ENCODE measurements around the gene ZMIZ1. TPM values are rescaled to one million over a fixed set of nuclear protein-coding genes. Genes with fewer than 3 reads are reported as not detected.

ZMIZ1 gene
- total RNA-seq, 4 donors from 2014 or later, result 22.7 to 37.5 (median 31.7) TPM

DNA sequence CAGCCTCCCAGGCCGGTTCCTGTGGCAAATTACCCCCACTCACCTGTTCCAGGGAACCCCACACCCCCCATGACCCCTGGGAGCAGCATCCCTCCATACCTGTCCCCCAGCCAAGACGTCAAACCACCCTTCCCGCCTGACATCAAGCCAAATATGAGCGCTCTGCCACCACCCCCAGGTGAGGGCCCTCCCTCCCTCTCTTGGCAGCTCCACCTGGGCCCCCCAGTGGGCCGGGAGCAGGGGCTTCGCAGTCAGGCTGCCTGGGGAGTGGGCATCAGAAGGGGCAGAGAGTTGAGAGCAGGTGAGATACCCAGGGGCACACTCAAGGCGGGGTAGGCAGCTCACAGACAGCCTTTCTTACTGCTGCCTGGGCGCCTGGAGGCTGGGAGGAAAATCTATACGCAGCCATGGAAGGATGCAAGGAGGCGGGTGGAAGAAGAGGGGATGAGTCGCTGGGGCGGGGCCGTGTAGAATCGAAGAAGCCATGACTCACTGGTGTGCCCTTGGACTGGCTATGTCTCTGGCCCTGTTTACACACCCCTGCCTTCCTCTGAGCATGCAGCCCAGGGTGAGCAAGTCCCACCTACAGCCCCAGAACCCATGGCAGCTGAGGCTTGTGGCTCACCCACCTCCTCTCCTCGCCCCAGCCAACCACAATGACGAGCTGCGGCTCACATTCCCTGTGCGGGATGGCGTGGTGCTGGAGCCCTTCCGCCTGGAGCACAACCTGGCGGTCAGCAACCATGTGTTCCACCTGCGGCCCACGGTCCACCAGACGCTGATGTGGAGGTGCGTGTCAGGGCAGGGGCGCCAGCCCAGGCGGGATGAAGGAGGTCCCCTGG is 229.9 kb downstream of the ZMIZ1 start:
- H3K9me3 ChIP-seq, result no peaks in the 10 kb centered on the region
- no peaks in the 10 kb centered on the region for H3K27me3 ChIP-seq
- ATAC-seq, result peak in 1 of 2 donors; percentile 43
- H3K36me3 ChIP-seq, result peaks cover 3 to 92% of the 10 kb centered on the region in 2 donors
- DNase-seq, result peak in 1 of 2 donors; percentile 64
- peak overlapping the region in 3 of 4 donors; percentile 10 to 30 (median 13) for H3K27ac ChIP-seq
- no peak overlapping the region for H3K4me3 ChIP-seq
- intact Hi-C loops (cut with DNase I; ENCODE audit: low total_unique reads), result no loop called here
- in situ Hi-C loops (cut with MboI; ENCODE audit: low sequenced_read_pairs in 4 of 4), result no loop called here
- TF ChIP-seq, protein P1, sequence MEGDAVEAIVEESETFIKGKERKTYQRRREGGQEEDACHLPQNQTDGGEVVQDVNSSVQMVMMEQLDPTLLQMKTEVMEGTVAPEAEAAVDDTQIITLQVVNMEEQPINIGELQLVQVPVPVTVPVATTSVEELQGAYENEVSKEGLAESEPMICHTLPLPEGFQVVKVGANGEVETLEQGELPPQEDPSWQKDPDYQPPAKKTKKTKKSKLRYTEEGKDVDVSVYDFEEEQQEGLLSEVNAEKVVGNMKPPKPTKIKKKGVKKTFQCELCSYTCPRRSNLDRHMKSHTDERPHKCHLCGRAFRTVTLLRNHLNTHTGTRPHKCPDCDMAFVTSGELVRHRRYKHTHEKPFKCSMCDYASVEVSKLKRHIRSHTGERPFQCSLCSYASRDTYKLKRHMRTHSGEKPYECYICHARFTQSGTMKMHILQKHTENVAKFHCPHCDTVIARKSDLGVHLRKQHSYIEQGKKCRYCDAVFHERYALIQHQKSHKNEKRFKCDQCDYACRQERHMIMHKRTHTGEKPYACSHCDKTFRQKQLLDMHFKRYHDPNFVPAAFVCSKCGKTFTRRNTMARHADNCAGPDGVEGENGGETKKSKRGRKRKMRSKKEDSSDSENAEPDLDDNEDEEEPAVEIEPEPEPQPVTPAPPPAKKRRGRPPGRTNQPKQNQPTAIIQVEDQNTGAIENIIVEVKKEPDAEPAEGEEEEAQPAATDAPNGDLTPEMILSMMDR (IDR thresholded peaks at IDR 0.05 in 4 of 5, conservative IDR thresholded peaks at IDR 0.05 in 1 of 5), result no peak
- TF ChIP-seq POLR2A (IDR thresholded peaks at IDR 0.05), result no peak
- no peaks in the 10 kb centered on the region for H3K4me1 ChIP-seq

DNA sequence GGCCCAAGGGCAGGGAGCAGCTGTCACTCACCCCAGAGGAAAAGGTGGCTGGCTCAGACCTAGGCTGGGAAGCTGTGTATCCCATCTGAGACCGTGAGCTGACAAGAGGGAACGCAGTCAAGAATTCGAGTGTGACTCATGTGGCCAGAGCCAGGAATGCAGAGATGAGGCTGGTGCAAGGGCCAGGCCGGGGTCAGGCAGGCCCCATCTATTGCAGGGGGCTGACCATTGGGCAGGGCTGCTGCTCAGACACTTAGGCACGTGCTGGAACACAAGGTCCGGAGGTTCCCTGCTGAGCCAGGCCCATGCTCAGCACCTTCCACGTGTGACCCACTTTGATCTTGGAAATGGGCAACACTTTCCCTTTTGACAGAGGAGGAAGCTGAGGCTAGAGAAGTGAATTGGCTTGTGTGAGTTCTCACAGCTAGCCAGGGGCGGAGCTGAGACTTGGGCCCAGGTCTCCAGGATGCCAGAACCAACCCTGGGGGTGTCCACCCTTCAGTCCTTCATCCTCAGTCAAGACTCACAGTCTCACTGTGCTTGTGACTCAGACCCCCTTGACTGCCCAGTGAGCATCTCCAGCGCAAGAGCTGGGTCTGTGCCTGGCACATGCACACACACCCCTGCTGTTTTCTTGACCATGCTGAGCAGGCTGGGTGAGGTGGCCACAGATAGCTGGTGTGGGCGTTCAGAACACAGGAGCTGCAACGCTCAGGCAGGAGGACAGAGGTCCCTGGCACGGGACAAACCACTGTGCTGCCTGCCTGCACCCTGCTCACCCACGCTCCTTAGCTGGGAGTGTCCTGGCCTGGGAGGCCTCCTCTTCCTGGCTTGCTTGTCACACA is 230.9 kb downstream of the ZMIZ1 start:
- Histone ChIP-seq H3K4me1 (no peaks in the 10 kb centered on the region), H3K9me3 (no peaks in the 10 kb centered on the region), H3K36me3 (peaks cover 3 to 92% of the 10 kb centered on the region in 2 donors), H3K27me3 (no peaks in the 10 kb centered on the region), H3K4me3 (no peak overlapping the region), H3K27ac (peak overlapping the region in 2 of 4 donors; percentile 10 to 13)
- intact Hi-C loops (cut with DNase I; ENCODE audit: low total_unique reads) (no loop called here), in situ Hi-C loops (cut with MboI; ENCODE audit: low sequenced_read_pairs in 4 of 4) (no loop called here)
- ATAC-seq, result peak; percentile 30 to 55
- no peak for DNase-seq
- no peak for TF ChIP-seq POLR2A (IDR thresholded peaks at IDR 0.05)
- TF ChIP-seq, protein P1 (IDR thresholded peaks at IDR 0.05 in 4 of 5, conservative IDR thresholded peaks at IDR 0.05 in 1 of 5), result no peak

DNA sequence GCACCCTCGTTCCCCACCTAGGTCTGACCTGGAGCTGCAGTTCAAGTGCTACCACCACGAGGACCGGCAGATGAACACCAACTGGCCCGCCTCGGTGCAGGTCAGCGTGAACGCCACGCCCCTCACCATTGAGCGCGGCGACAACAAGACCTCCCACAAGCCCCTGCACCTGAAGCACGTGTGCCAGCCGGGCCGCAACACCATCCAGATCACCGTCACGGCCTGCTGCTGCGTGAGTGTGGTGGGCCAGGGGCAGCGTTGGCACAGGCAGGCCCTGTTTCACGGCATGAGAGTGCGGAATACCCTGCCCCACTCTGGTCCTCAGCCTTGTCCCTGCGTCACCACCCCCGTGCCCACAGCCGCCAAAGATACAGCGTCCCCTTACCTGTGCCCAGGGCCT is 231.9 kb downstream of the ZMIZ1 start:
- intact Hi-C loops (cut with DNase I; ENCODE audit: low total_unique reads), result no loop called here
- H3K27ac ChIP-seq, result no peak overlapping the region
- H3K4me3 ChIP-seq, result no peak overlapping the region
- no peaks in the 10 kb centered on the region for H3K9me3 ChIP-seq
- in situ Hi-C loops (cut with MboI; ENCODE audit: low sequenced_read_pairs in 4 of 4), result no loop called here
- TF ChIP-seq POLR2A (IDR thresholded peaks at IDR 0.05), result no peak
- TF ChIP-seq, protein P1 (IDR thresholded peaks at IDR 0.05 in 4 of 5, conservative IDR thresholded peaks at IDR 0.05 in 1 of 5), result no peak
- ATAC-seq, result no peak
- peaks cover 3 to 96% of the 10 kb centered on the region in 2 donors for H3K36me3 ChIP-seq
- DNase-seq, result no peak
- no peaks in the 10 kb centered on the region for H3K4me1 ChIP-seq
- H3K27me3 ChIP-seq, result no peaks in the 10 kb centered on the region

DNA sequence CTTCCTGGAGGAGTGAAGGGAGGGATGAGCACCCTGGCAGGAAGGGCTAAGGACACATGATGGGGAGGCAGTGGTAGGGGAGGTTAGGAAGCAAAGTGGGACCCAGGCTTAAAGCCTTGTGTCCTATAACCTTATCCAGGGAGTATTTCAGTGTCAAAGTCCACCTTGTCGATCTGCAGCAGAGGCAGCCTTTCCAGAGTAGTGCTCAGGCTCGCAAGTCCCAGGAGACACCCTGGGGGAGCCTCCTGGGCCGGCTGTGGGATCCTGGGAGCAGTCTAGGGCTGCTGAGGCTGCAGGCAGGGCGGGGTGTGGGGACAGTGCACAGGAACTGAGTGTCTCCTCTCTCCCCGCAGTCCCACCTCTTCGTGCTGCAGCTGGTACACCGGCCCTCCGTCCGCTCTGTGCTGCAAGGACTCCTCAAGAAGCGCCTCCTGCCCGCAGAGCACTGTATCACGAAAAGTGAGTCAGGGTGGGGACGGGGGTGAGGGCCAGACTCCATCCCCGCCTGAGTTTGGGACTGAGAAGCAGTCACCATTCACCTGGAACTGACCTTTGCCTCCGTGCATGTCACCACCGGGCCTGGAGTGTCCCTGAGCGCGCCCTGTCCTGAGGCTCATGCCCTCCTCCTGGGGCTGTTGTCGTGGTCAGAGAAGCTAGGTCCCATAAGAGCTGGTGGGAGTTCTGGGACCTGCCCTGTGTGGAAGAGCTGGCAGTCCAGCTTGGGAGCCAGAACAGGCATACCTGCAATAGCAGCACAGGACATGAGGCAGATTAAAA is 233.2 kb downstream of the ZMIZ1 start:
- in situ Hi-C loops (cut with MboI; ENCODE audit: low sequenced_read_pairs in 4 of 4) (no loop called here), intact Hi-C loops (cut with DNase I; ENCODE audit: low total_unique reads) (no loop called here)
- ATAC-seq, result no peak
- H3K4me1 ChIP-seq, result no peaks in the 10 kb centered on the region
- H3K9me3 ChIP-seq, result no peaks in the 10 kb centered on the region
- H3K27ac ChIP-seq, result no peak overlapping the region
- no peak for DNase-seq
- no peak overlapping the region for H3K4me3 ChIP-seq
- no peak for TF ChIP-seq POLR2A (IDR thresholded peaks at IDR 0.05)
- TF ChIP-seq, protein P1 (IDR thresholded peaks at IDR 0.05 in 4 of 5, conservative IDR thresholded peaks at IDR 0.05 in 1 of 5), result no peak
- H3K36me3 ChIP-seq, result peaks cover 3 to 96% of the 10 kb centered on the region in 2 donors
- no peaks in the 10 kb centered on the region for H3K27me3 ChIP-seq

All from gastrocnemius medialis (tissue), 4 donors.